Measurements from ENCODE around the gene NUDT3.
"Not testable (repeated sequence)": the region's sequence is repeated elsewhere in the genome, so short reads cannot be mapped to it uniquely, and the experiment has no call there.

Gene NUDT3

GRCh38 chr6:34365781-34366638 is 26.5 kb downstream of the NUDT3 start:
- not testable (repeated sequence) for DNase-seq

GRCh38 chr6:34363681-34364075 is 28.8 kb downstream of the NUDT3 start:
- DNase-seq: not testable (repeated sequence)

GRCh38 chr6:34362909-34363680 is 29.4 kb downstream of the NUDT3 start:
- no peak for DNase-seq

GRCh38 chr6:34362176-34362575 is 30.3 kb downstream of the NUDT3 start:
- no peak for DNase-seq

GRCh38 chr6:34360556-34360955 is 31.9 kb downstream of the NUDT3 start:
- DNase-seq: no peak

- no peak for DNase-seq
Measured at GRCh38 chr6:34359418-34360158, 32.9 kb downstream of the NUDT3 start.

- no peak for DNase-seq
Measured at GRCh38 chr6:34358389-34358905, 34.0 kb downstream of the NUDT3 start.

- DNase-seq: no peak
Measured at GRCh38 chr6:34357937-34358336, 34.5 kb downstream of the NUDT3 start.

GRCh38 chr6:34355889-34356288 is 36.6 kb downstream of the NUDT3 start:
- no peak for DNase-seq

GRCh38 chr6:34354230-34354629 is 38.2 kb downstream of the NUDT3 start:
- not testable (repeated sequence) for DNase-seq

GRCh38 chr6:34353530-34353929 is 38.9 kb downstream of the NUDT3 start:
- DNase-seq: not testable (repeated sequence)

- DNase-seq: no peak
Measured at GRCh38 chr6:34352305-34352937, 40.0 kb downstream of the NUDT3 start.

- no peak for DNase-seq
Measured at GRCh38 chr6:34350934-34351217, 41.6 kb downstream of the NUDT3 start.

- no peak for DNase-seq
Measured at GRCh38 chr6:34350137-34350933, 42.1 kb downstream of the NUDT3 start.

- DNase-seq: no peak
Measured at GRCh38 chr6:34349211-34349610, 43.3 kb downstream of the NUDT3 start.

- DNase-seq: no peak
Measured at GRCh38 chr6:34347303-34347702, 45.2 kb downstream of the NUDT3 start.

- DNase-seq: no peak
Measured at GRCh38 chr6:34346175-34347119, 46.0 kb downstream of the NUDT3 start.

- DNase-seq: no peak
Measured at GRCh38 chr6:34343806-34344205, 48.7 kb downstream of the NUDT3 start.

- no peak for DNase-seq
Measured at GRCh38 chr6:34342247-34342646, 50.2 kb downstream of the NUDT3 start.

GRCh38 chr6:34341481-34341971 is 50.9 kb downstream of the NUDT3 start:
- no peak for DNase-seq
